Fibroblast of villous mesenchyme (primary cell): ENCODE results near the gene ACOT7. TPM values are rescaled to one million over a fixed set of nuclear protein-coding genes. Genes with fewer than 3 reads are reported as not detected.

ENCODE experiments used
- DNase-seq: peaks from one replicate; pipeline ENCODE4 v3.0.0-alpha.2; 2010; ENCODE audit warnings: low read depth
- H3K4me3 ChIP-seq: 2 replicates; pipeline ENCODE4 v1.5.1; 2011; ENCODE audit warnings: low read depth, mild to moderate bottlenecking, low read length
- CTCF ChIP-seq: IDR thresholded peaks from 2 replicates; pipeline ENCODE4 v1.5.1; 2012; ENCODE audit warnings: low read depth, mild to moderate bottlenecking, low read length; ENCODE audit not compliant: insufficient read depth
- total RNA-seq: library from RNA; depleted of rRNA; stranded (reverse); fragments of >200 nt; gene quantifications from 2 replicates; pipeline ENCODE4 v1.2.3, GENCODE V29; 2012

ACOT7 gene
- total RNA-seq, 1 donor = 17.3 TPM

GRCh38 chr1:6260433-6260934, 133.1 kb downstream of the ACOT7 start:
- peak; percentile 27 for DNase-seq

GRCh38 chr1:6259491-6260362, 133.8 kb downstream of the ACOT7 start:
- no peak for TF ChIP-seq CTCF
- H3K4me3 ChIP-seq = peak overlapping the region; percentile 72
- DNase-seq = peak; percentile 92

More at GRCh38 chr1:6260433-6260934, 133.1 kb downstream of the ACOT7 start:
- H3K4me3 ChIP-seq = peak overlapping the region; percentile 72
- TF ChIP-seq CTCF = no peak

GRCh38 chr1:6258675-6259074, 134.9 kb downstream of the ACOT7 start:
- no peak for DNase-seq
- no peak overlapping the region for H3K4me3 ChIP-seq
- TF ChIP-seq CTCF = no peak

- TF ChIP-seq CTCF = no peak
- DNase-seq = no peak
These were observed 136.0 kb downstream of the ACOT7 start for GRCh38 chr1:6257541-6258069.

GRCh38 chr1:6256645-6257044, 136.9 kb downstream of the ACOT7 start:
- DNase-seq = peak; percentile 63
- no peak overlapping the region for H3K4me3 ChIP-seq
- no peak for TF ChIP-seq CTCF

More at GRCh38 chr1:6257541-6258069, 136.0 kb downstream of the ACOT7 start:
- H3K4me3 ChIP-seq = no peak overlapping the region

- no peak for DNase-seq
- no peak for TF ChIP-seq CTCF
- no peak overlapping the region for H3K4me3 ChIP-seq
These were observed 138.9 kb downstream of the ACOT7 start for GRCh38 chr1:6254691-6255090.
